MCF 10A (cell line): Measurements from ENCODE around the gene ART4. TPM values are rescaled to one million over a fixed set of nuclear protein-coding genes. Genes with fewer than 3 reads are reported as not detected.

ENCODE experiments used
- BruUV-seq: library from RNA; stranded (reverse); fragments of 400-500 nt; replicated peaks from 2 replicates; lab custom pipeline; 2021; lab: Mats Ljungman, UMichigan
- CTCF ChIA-PET: fragments of 300-600 bp; sonication (Branson Sonifier 250); formaldehyde crosslinking; extraction: SDS; loops from one replicate; lab custom pipeline; 2021; ENCODE audit warnings: antibody characterized with exemption, inconsistent platforms; lab: Yijun Ruan, JAX
- POLR2A ChIA-PET: fragments of 300-600, 350-650 bp; sonication (Branson Sonifier 250); formaldehyde crosslinking; extraction: SDS; loops from one replicate; lab custom pipeline; 2020; ENCODE audit warnings: antibody characterized with exemption, inconsistent platforms; lab: Yijun Ruan, JAX
- DNase-seq: peaks from one replicate; pipeline ENCODE4 v3.0.0-alpha.2; 2018; ENCODE audit not compliant: unreplicated experiment
- H3K27ac Mint-ChIP-seq: one replicate; pipeline ENCODE4 v1.8.0; 2022; ENCODE audit warnings: mild to moderate bottlenecking, low read depth, mixed read lengths; ENCODE audit not compliant: unreplicated experiment
- H3K27me3 Mint-ChIP-seq: one replicate; pipeline ENCODE4 v1.8.0; 2022; ENCODE audit warnings: mixed read lengths; ENCODE audit not compliant: insufficient read depth, unreplicated experiment
- H3K36me3 Mint-ChIP-seq: one replicate; pipeline ENCODE4 v1.8.0; 2022; ENCODE audit warnings: mild to moderate bottlenecking, moderate library complexity, mixed read lengths; ENCODE audit not compliant: insufficient read depth, unreplicated experiment
- H3K4me1 Mint-ChIP-seq: one replicate; pipeline ENCODE4 v1.8.0; 2022; ENCODE audit warnings: mixed read lengths; ENCODE audit not compliant: insufficient read depth, unreplicated experiment
- H3K4me3 Mint-ChIP-seq: one replicate; pipeline ENCODE4 v1.8.0; 2022; ENCODE audit warnings: mild to moderate bottlenecking, moderate library complexity, mixed read lengths; ENCODE audit not compliant: unreplicated experiment
- H3K9me3 Mint-ChIP-seq: one replicate; pipeline ENCODE4 v1.8.0; 2022; ENCODE audit warnings: mixed read lengths; ENCODE audit not compliant: unreplicated experiment
- CTCF ChIP-seq: fragments of 200-600 bp; IDR thresholded peaks from one replicate; pipeline ENCODE4 v1.8.0; 2022; ENCODE audit warnings: antibody characterized with exemption, mild to moderate bottlenecking; ENCODE audit not compliant: unreplicated experiment
- intact Hi-C: fragments of 100-400 bp; cut with micrococcal nuclease; formaldehyde crosslinking; loops from 2 replicates; pipeline ENCODE4 v1.14.1; 2022
- total RNA-seq: library from RNA; stranded (reverse); gene quantifications from 2 replicates; pipeline ENCODE4 v1.2.3, GENCODE V29; 2022

Gene ART4
- total RNA-seq, 1 experiment from 2014 or later: not detected

GRCh38 chr12:14880890-14881453 is 37.6 kb upstream of the ART4 start:
- no peak for DNase-seq
- peaks cover 14% of the 10 kb centered on the region for H3K4me1 Mint-ChIP-seq
- BruUV-seq: no TSS peak
- intact Hi-C loops: no loop called here
- H3K36me3 Mint-ChIP-seq: no peaks in the 10 kb centered on the region
- H3K27me3 Mint-ChIP-seq: no peaks in the 10 kb centered on the region
- CTCF ChIA-PET: no interaction called here
- H3K27ac Mint-ChIP-seq: no peak overlapping the region
- H3K4me3 Mint-ChIP-seq: no peak overlapping the region
- POLR2A ChIA-PET: no interaction called here
- no peaks in the 10 kb centered on the region for H3K9me3 Mint-ChIP-seq
- no peak for TF ChIP-seq CTCF

DNA sequence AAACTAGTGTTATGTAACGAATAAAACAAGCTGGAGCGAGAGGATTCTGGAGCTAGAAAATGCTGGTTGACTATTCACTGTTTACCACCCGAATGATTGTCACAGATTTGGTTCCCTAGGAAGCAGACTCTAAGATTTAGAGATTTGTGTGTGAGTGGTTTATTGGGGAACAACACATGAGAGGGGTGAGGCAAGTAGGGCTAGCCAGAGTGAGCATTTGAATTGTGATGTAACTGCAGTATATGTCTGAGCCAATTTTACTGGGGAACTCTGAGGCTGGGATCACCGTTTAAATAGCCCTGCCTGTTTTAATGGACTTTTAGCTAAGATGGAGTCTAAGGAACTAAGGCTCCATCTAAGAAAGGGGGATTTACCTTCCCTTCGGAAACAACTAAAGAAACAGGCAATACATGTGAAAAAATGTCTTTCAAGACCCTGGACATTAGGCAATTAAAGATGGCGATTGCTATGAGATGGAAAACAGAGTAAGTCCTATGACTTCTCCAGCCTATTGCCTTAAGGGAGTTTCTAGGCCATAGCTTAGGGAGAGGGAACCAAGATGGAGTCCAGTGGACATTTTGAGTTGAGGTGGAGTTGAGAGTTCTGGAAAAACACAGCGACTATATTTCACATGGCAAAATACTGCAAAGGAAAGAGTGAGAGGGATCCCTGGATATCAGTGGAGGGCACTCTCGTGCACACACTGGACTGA is 36.1 kb upstream of the ART4 start:
- no peak for TF ChIP-seq CTCF
- Mint-ChIP-seq H3K27me3 (no peaks in the 10 kb centered on the region), H3K36me3 (no peaks in the 10 kb centered on the region), H3K9me3 (no peaks in the 10 kb centered on the region), H3K27ac (no peak overlapping the region), H3K4me1 (peaks cover 11% of the 10 kb centered on the region), H3K4me3 (no peak overlapping the region)
- intact Hi-C loops: no loop called here
- BruUV-seq: no TSS peak
- POLR2A ChIA-PET: interaction anchor here (1.1 to 1.2 kb wide), 2 partner anchors 75 to 108 kb away, joined by 3 read pairs; a partner anchor contains a TSS
- CTCF ChIA-PET: interaction anchor here (0.6 kb wide), 2 partner anchors 27 to 735 kb away, joined by 3 read pairs; no protein-coding TSS in a partner anchor
- DNase-seq: no peak

- H3K27me3 Mint-ChIP-seq: no peaks in the 10 kb centered on the region
- no peaks in the 10 kb centered on the region for H3K36me3 Mint-ChIP-seq
- POLR2A ChIA-PET: interaction anchor here (1.2 kb wide), 1 partner anchor 76 kb away, joined by 3 read pairs; no protein-coding TSS in a partner anchor
- no peak for DNase-seq
- intact Hi-C loops: no loop called here
- no peaks in the 10 kb centered on the region for H3K9me3 Mint-ChIP-seq
- no peak overlapping the region for H3K4me3 Mint-ChIP-seq
- no peak for TF ChIP-seq CTCF
- CTCF ChIA-PET: interaction anchor here (0.7 kb wide), 1 partner anchor 9 kb away, joined by 3 read pairs; no protein-coding TSS in a partner anchor
- no TSS peak for BruUV-seq
- peaks cover 10% of the 10 kb centered on the region for H3K4me1 Mint-ChIP-seq
- H3K27ac Mint-ChIP-seq: no peak overlapping the region
Observed at GRCh38 chr12:14878488-14878887, 35.2 kb upstream of the ART4 start.

GRCh38 chr12:14876833-14877232 is 33.5 kb upstream of the ART4 start:
- H3K4me3 Mint-ChIP-seq: no peak overlapping the region

More at GRCh38 chr12:14876833-14877232, 33.5 kb upstream of the ART4 start:
- no peak for TF ChIP-seq CTCF
- POLR2A ChIA-PET: no interaction called here
- no peak overlapping the region for H3K27ac Mint-ChIP-seq
- intact Hi-C loops: no loop called here
- H3K9me3 Mint-ChIP-seq: no peaks in the 10 kb centered on the region
- H3K4me1 Mint-ChIP-seq: peaks cover 10% of the 10 kb centered on the region
- no peaks in the 10 kb centered on the region for H3K27me3 Mint-ChIP-seq
- H3K36me3 Mint-ChIP-seq: no peaks in the 10 kb centered on the region
- BruUV-seq: no TSS peak
- no peak for DNase-seq
- CTCF ChIA-PET: interaction anchor here (0.9 kb wide), 1 partner anchor 7 kb away, joined by 4 read pairs; no protein-coding TSS in a partner anchor
